Heart right ventricle (tissue), 16 donors: ENCODE measurements around the gene SAP130. TPM values are rescaled to one million over a fixed set of nuclear protein-coding genes. Genes with fewer than 3 reads are reported as not detected.

Experiments used
- ATAC-seq, 8 donors: fragments of 200-7000 bp; cut with Tn5 transposase; one replicate each; pipeline ENCODE4 v1.9.1; 2020; ENCODE audit warnings: mild to moderate bottlenecking in 8 of 8, moderate library complexity in 8 of 8, moderate number of reproducible peaks in 1 of 8
- DNase-seq, 2 donors: peaks; one replicate each; pipeline ENCODE4 v3.0.0-alpha.2; 2020
- H3K27ac ChIP-seq, 10 donors: fragments of 200-600 bp; sonication (generic) in 2 of 10; one replicate each; pipeline versions ENCODE4 v1.5.0 to v1.8.0; 2020 to 2022; ENCODE audit warnings: mild to moderate bottlenecking in 3 of 10
- H3K27me3 ChIP-seq, 7 donors: fragments of 200-600 bp; one replicate each; pipeline ENCODE4 v1.8.0; 2021 to 2022; ENCODE audit warnings: mild to moderate bottlenecking in 2 of 7
- H3K36me3 ChIP-seq, 9 donors: fragments of 200-600 bp; sonication (generic) in 1 of 9; one replicate each; pipeline versions ENCODE4 v1.5.0 to v1.8.0; 2020 to 2022; ENCODE audit warnings: mild to moderate bottlenecking in 2 of 9
- H3K4me1 ChIP-seq, 9 donors: fragments of 200-600 bp; sonication (generic) in 1 of 9; one replicate each; pipeline versions ENCODE4 v1.5.0 to v1.8.0; 2020 to 2022; ENCODE audit warnings: mild to moderate bottlenecking in 4 of 9
- H3K4me3 ChIP-seq, 10 donors: fragments of 200-600 bp; sonication (generic) in 2 of 10; one replicate each; pipeline versions ENCODE4 v1.5.0 to v1.8.0; 2020 to 2022; ENCODE audit warnings: mild to moderate bottlenecking in 7 of 10, moderate library complexity in 2 of 10
- H3K9me3 ChIP-seq, 11 donors: fragments of 200-600 bp in 10 of 11; sonication (generic) in 2 of 11; one replicate each; pipeline versions ENCODE4 v1.5.0 to v1.8.0; 2013 to 2022; ENCODE audit warnings: mild to moderate bottlenecking in 2 of 11, control low read depth in 1 of 11, moderate library complexity in 1 of 11
- WGBS, 2 donors: extraction: QIAGEN DNeasy Blood & Tissue Kit; methylation state at CpG; one replicate each; pipeline ENCODE4 v1.1.7; 2013; ENCODE audit warnings: inconsistent platforms in 1 of 2; 5-methylcytosine and 5-hydroxymethylcytosine counted together
- intact Hi-C, 10 donors: fragments of 100-400 bp; cut with DNase I; formaldehyde crosslinking; loops; one replicate each; pipeline versions ENCODE4 v1.11.1 to v1.14.2; 2022
- polyA plus RNA-seq, 2 donors: library from polyadenylated mRNA; stranded (reverse); fragments of 200-250 nt; gene quantifications; one replicate each; pipeline ENCODE4 v1.2.3, GENCODE V29; 2013
- total RNA-seq, 10 donors: library from RNA; stranded (reverse); fragmentation: NEBNext Ultra II Directional in 3 of 10; extraction: Animal tissue kit (Norgen Biotek cat#: 25700) in 3 of 10; gene quantifications; one replicate each; pipeline versions ENCODE4 v1.2.1 to v1.2.4, GENCODE V29; 2021 to 2023
- TF ChIP-seq, protein P1 (sequence below), 9 donors: fragments of 200-600 bp; sonication (generic) in 2 of 9; IDR thresholded peaks; one replicate each; pipeline versions ENCODE4 v1.5.0 to v1.8.0; 2021 to 2022; ENCODE audit warnings: antibody characterized with exemption in 9 of 9, mild to moderate bottlenecking in 5 of 9, moderate library complexity in 1 of 9
- donor health status: Arrhythmogenic right ventricular cardiomyopathy.
- donor health status: ischemic (EF 13 %, LVEDD 7.1; RV severe dilation, severe dysfunction).
- donor health status: healthy with polysubstance abuse.
- donor health status: DM: no; HTN: yes; CAD: no.
- donor health status: DM: no; HTN: no; CAD: no.
- donor health status: ischemic (EF 25% LVEDD 6.9; RV normal size, moderate dysfunction).
- donor health status: ischemic (EF 25% LVEDD 5.7; RV mildly dilated, moderate dysfunction).
- donor health status: healthy.
- donor health status: DM: yes; HTN: yes; CAD: no.
- donor health status: Ischemic cardiomyopathy.
- donor health status: ischemic (EF 35%, LVEDD 5.7; RV mildly dilated, moderate dysfunction).
- donor health status: nonischemic (EF 11% LVEDD 7.7; RV severe dilation, severe dysfunction).
- donor health status: DM: yes; HTN: yes; CAD: no.
- donor health status: PGD.
- donor health status: ischemic (EF 29% LVEDD 5.4; RV normal size, mild dysfunction).
- donor health status: nonischemic (EF 23%, LVEDD 6.1; RV moderate dilation, normal function).

The SAP130 gene
- total and polyA plus RNA-seq, 12 donors = 4.8 to 20.4 (median 16.6) TPM

DNA sequence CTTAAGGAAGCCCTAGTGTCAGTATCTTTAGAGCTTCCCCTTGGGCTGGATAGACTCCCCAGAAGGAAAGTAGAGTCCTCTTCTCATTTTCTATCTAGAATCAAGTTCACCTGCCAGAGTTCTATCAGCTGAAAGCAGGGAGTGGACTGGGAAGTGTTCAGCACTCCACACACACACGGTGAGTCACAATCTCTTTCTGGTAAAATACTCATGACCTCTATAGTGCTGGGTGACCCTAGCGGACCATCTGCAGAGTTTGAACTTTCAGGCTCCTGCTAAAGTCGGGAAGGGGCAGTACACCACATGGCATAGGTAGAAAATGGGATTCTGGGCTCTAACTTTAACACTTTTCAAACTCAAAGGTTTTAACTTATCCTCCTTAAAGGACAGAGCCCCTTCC lies 43.3 kb downstream of the SAP130 start:
- no peaks in the 10 kb centered on the region for H3K27me3 ChIP-seq
- peaks cover 0 to 19% (median 5%) of the 10 kb centered on the region in 9 donors for H3K4me1 ChIP-seq
- peaks cover 0 to 94% (median 39%) of the 10 kb centered on the region in 9 donors for H3K36me3 ChIP-seq
- H3K4me3 ChIP-seq = no peak overlapping the region
- DNase-seq = no peak
- no peaks in the 10 kb centered on the region for H3K9me3 ChIP-seq
- TF ChIP-seq, protein P1, sequence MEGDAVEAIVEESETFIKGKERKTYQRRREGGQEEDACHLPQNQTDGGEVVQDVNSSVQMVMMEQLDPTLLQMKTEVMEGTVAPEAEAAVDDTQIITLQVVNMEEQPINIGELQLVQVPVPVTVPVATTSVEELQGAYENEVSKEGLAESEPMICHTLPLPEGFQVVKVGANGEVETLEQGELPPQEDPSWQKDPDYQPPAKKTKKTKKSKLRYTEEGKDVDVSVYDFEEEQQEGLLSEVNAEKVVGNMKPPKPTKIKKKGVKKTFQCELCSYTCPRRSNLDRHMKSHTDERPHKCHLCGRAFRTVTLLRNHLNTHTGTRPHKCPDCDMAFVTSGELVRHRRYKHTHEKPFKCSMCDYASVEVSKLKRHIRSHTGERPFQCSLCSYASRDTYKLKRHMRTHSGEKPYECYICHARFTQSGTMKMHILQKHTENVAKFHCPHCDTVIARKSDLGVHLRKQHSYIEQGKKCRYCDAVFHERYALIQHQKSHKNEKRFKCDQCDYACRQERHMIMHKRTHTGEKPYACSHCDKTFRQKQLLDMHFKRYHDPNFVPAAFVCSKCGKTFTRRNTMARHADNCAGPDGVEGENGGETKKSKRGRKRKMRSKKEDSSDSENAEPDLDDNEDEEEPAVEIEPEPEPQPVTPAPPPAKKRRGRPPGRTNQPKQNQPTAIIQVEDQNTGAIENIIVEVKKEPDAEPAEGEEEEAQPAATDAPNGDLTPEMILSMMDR (IDR thresholded peaks at IDR 0.05) = no peak
- intact Hi-C loops = no loop called here
- H3K27ac ChIP-seq = peak overlapping the region in 1 of 10 donors; percentile 50
- ATAC-seq = peak; percentile 38 to 85 (median 64)
- 57 to 65% methylated on average over 3 of the region's 3 CpGs for WGBS, 2 donors

DNA sequence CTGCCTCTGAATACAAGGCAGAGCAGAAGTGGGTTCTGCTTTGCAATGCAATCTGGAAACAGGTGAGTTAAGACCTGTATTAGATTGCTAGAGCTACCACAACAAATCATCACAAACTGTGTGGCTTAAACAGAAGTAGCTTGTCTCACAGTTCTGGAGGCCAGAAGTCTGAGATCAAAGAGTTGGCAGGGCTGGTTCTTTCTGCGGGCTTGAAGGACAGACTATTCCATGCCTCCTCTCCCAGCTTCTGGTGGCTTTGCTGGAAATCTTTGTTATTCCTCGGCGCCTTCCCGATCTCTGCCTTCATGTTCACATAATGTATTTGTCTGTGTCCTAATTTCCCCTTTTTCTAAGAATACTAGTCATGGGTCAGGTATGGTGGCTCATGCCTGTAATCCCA lies 58.4 kb downstream of the SAP130 start:
- Histone ChIP-seq H3K27me3 (no peaks in the 10 kb centered on the region), H3K36me3 (peaks cover 0 to 91% (median 19%) of the 10 kb centered on the region in 9 donors), H3K4me3 (no peak overlapping the region), H3K9me3 (no peaks in the 10 kb centered on the region), H3K4me1 (no peaks in the 10 kb centered on the region), H3K27ac (no peak overlapping the region)
- no peak for DNase-seq
- TF ChIP-seq, protein P1 (IDR thresholded peaks at IDR 0.05) = no peak
- ATAC-seq = no peak
- WGBS, 2 donors = 93 to 94% methylated on average over 4 of the region's 4 CpGs
- intact Hi-C loops = no loop called here

DNA sequence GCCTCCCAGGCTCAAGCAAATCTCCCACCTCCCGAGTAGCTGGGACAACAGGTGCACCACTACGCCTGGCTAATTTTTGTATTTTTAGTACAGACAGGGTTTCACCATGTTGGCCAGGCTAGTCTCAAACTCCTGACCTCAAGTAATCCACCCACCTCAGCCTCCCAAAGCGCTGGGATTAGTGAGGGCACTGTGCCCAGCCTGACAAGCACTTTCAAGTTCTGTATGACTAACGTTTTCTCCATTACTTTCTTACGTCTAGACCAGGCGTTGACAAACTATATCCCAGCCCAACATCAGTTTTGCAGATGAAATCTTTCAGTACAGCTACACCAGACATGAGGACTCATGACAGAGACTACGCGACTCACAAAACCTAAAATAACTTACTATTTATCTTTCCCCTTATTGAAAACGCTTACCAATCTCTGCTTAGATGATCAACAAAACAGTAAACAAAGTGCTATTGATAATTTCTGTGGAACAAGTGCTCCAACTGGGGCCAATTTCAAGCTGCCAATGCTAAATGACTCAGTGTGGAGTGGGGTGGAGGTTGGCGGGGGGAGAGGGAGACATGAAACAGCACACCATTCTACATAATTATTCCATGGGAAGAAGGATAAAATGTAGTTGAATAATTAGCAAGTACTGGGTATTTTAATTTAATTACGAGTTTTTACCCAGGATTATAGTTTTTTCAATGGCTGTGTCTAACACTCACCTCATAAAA lies 59.1 kb downstream of the SAP130 start:
- Histone ChIP-seq H3K27ac (no peak overlapping the region), H3K4me1 (no peaks in the 10 kb centered on the region), H3K9me3 (no peaks in the 10 kb centered on the region), H3K36me3 (peaks cover 0 to 90% (median 15%) of the 10 kb centered on the region in 9 donors), H3K27me3 (no peaks in the 10 kb centered on the region), H3K4me3 (no peak overlapping the region)
- ATAC-seq = no peak
- TF ChIP-seq, protein P1 (IDR thresholded peaks at IDR 0.05) = no peak
- no peak for DNase-seq
- intact Hi-C loops = no loop called here
- 77 to 87% methylated on average over 11 of the region's 11 CpGs for WGBS, 2 donors

DNA sequence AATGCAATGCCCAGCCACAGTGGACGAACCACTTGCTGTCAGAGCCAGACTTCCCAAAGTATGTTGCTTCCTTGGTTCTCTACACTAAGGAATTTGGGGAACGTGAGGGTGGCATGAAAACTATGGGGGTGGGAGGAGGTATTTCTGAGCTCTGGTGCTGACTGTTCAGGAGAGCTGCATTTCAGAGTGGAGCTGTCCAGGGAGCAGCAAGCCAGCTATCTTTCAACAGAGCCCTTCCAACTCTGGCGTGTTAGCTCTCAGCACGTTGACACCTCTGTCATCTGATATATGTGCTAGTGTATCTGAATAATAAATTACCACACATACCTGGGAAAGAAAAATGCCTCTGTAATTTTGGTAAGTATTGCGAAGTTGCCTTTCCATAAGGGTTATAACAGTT lies 66.1 kb downstream of the SAP130 start:
- ATAC-seq (peak; percentile 52 to 98 (median 92)), DNase-seq (peak; percentile 15 to 22)
- intact Hi-C loops = no loop called here
- TF ChIP-seq, protein P1 (IDR thresholded peaks at IDR 0.05) = no peak
- Histone ChIP-seq H3K4me1 (peaks cover 0 to 7% (median 0%) of the 10 kb centered on the region in 9 donors), H3K9me3 (no peaks in the 10 kb centered on the region), H3K27ac (no peak overlapping the region), H3K4me3 (no peak overlapping the region), H3K36me3 (peaks cover 0 to 86% (median 20%) of the 10 kb centered on the region in 9 donors), H3K27me3 (no peaks in the 10 kb centered on the region)
- WGBS, 2 donors = 46 to 66% methylated on average over 5 of the region's 5 CpGs
